OCI-M2 (cell line): ENCODE measurements around the gene DDB1.

ENCODE experiments used
- DNase-seq: peaks from one replicate; lab custom pipeline; 2025; ENCODE audit not compliant: unreplicated experiment; lab: John Stamatoyannopoulos, UW

Gene DDB1

DNA sequence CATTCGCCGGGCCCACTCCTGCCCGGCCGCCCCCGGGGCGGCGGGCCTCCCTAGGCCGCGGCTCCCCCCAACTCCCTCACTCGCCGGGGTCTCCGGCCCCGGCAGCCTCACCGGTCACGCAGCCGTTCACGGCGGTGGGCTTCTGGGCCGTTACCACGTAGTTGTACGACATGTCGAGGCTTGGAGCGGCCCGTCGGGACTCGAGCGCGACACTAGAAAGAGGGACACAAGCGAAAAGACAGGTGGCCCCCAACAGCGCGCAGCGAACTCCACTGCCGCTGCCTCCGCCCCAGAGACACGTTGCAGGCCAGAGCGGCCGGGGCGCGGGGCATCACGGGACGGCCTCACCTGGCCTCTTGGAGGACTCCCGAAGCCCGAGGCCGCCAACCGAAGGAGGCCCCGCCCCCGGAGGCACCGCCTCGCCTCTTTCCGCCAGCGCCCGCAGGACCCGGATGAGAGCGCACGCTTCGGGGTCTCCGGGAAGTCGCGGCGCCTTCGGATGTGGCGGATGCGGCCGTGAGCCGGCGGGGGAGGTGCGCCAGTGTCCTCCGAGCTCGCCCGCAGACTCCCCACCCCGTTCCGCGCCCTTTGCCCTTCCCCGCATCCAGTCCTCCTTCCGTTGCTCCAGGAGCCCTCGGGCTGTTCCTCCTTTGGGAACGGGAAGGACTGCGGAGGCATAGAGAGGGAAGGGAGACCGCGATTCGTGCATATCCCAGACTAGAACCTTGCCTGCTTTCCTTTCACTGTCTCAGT, at the start of gene DDB1, which contains the start of gene TKFC:
Gene DDB1, minus strand, starts transcription at position 309 of the 753 bp plus-strand sequence. Its CDS starts 137 bp downstream, at position 172.
Gene TKFC, plus strand, starts transcription at position 432 of the 753 bp plus-strand sequence. CDS start 1,501 bp downstream, outside the sequence.
- peak; percentile 24 for DNase-seq

- DNase-seq, result no peak
Observed at GRCh38 chr11:61380884-61381283, 48.0 kb upstream of the DDB1 start.

DNA sequence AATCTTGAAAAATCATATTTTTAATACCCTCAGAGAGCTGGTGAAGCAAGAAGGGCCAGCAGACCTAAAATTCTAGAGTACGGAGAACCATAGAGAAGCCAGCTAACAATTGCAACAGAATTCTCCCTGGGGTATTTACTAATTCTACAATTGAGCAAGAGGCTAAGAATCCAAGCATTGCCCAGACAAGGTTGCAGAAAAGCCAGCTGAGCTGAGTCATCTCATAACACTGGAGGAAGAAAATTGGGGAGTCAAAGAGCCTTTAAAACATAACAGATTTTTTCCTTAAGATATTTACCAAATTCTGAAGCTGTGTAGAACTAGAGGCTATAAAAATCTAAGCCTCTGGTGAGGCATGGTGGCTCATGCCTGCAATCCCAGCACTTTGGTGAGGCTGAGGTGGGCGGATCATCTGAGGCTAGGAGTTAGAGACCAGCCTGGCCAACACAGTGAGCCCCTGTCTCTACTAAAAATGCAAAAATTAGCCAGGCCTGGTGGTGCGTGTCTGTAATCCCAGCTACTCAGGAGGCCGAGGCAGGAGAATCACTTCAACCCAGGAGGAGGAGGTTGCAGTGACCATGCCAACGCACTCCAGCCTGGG, 45.9 kb upstream of the DDB1 start:
- DNase-seq, result no peak

GRCh38 chr11:61377461-61378160, 44.7 kb upstream of the DDB1 start:
- no peak for DNase-seq

GRCh38 chr11:61375761-61376108, 42.8 kb upstream of the DDB1 start:
- no peak for DNase-seq

DNA sequence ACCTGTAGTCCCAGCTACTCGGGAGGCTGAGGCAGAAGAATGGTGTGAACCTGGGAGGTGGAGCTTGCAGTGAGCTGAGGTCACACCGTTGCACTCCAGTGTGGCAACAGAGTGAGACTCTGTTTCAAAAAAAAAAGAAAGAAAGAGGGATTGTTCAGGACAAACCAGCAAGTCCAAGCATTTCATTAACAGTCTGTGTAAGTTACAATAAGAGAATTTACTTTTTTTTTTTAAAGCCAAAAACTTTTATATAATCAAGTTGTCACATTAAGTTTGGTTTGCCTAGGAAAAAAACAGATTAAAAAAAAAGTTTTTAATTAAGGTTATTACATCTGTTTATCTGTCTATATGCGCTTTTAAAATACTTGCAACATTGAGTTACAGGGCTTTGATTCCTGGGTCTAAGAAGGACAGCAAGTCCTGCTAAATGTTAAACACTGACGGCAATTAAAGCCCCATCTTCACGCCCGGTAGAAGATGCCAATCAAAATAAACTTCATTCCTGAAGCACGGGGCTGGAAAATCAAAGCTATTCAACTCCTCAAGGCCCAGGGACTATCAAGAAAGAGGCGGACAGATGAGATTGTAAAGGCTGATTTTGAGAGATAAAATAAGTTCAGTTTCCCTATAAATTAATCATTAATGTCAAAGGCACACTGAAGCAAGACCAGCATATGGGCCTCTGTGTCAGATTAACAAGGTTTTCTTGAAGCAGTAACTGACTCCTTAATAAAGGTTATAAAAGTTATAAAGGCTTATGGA, 39.9 kb upstream of the DDB1 start:
- no peak for DNase-seq

GRCh38 chr11:61370349-61371005, 37.6 kb upstream of the DDB1 start:
- no peak for DNase-seq

DNA sequence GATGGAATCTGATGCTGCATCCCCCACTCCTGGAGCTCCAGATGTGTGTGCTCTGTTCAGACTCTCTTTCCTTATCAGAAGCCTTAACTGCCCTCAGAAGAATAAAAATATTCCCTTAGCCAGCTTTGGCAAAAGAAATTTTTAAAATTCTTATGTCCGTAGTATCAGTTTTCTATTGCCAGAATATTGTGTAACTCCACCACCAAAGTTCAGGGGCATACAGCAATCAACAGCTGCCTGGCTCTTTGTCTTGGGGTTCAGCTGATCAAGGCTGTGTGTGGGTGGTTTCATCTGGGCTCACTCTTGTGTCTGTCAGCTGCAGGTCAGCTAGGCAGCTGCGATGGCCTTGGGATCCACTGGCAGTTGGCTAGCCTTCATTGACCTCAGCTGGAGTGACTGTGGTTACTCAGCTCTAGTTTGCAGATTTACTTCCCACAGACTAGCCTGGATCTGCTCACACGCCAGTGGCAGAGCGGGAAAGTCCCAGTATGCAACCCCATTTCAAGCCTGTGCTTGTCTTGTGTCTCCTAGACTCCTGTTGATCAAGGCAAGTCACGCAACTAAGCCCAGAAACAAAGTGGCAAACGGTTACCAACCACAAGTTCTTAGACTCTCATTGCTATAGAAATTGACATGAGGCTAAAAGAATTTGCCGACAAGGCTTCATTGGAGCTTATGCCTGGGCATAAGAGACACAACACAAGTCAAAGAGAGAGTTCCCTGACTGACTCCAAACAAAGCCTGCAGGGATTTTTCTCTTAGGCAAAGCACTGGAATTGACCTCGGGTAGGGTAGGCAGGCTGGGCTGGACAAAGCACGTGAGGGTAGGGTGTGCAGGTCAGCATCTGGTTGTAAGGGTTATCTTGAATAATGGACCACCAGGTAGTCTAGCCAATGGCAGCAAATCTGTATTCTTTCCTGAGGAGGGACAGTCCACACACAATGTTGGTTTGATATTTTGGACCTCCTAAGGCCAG, 36.8 kb upstream of the DDB1 start:
- DNase-seq, result no peak

- no peak for DNase-seq
Observed at GRCh38 chr11:61368646-61369045, 35.7 kb upstream of the DDB1 start.

GRCh38 chr11:61367406-61367805, 34.5 kb upstream of the DDB1 start:
- DNase-seq, result no peak

- no peak for DNase-seq
Observed at GRCh38 chr11:61364012-61364675, 31.2 kb upstream of the DDB1 start.

DNA sequence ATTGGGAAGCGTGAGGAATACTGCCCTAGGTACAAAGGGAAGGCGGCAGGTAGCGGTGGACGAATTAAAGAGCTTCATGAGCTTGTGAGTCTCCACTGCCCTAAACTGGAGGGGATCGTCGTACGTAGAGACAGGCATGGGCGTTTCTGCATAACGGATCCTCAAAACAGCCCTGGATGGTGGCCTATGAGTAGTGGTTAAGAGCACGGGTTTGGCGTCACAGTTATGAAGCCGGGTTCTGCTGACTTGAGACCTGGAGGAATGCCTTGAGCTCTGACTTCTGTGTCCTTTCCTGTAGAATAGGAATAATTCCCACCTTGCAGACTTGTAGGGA, 29.6 kb upstream of the DDB1 start:
- no peak for DNase-seq

DNA sequence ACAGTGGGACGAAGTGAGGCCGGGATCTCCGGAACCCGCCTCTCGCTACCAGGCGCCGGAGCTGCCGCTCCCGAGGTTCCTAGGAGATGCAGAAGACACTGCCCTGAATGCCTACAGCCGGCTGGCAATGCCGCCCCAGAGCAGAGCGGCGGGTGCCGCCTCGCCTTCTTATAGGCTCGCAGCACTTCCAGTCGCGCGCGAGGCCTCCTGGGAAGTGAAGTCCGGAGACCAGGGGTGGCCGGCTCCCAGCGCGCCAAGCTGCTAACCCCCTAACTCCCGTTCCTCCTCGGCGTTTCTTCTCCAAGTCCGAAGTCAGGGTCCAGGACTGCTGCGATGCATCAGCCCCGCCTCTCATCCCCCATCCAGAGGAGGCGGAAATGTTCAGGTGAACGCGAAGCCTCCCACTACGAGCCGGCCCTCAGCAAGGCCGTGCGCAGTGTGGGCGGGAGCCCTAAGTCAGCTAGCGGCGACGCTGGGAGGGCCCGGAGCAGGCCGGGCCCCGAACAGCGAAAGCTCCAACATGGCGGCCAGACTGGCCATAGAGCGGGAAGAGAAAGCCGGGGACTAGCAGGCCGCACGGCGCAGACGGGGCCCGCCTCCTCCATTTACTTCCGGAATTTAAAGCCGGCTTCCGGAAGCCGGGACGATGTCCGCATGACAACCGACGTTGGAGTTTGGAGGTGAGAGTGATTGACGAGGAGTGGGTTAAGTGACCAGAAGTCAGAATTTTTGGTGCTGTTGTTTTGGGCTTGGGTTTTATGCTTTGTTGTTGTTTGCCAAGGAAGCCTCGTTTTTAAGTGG, 29.0 kb upstream of the DDB1 start, which contains the start of the genes CYB561A3 and TMEM138:
Gene CYB561A3, minus strand, starts transcription at position 142 of the 801 bp plus-strand sequence. CDS start 5,169 bp downstream, outside the sequence.
Gene TMEM138, plus strand, starts transcription at position 634 of the 801 bp plus-strand sequence. CDS start 2,017 bp downstream, outside the sequence.
- DNase-seq, result peak; percentile 63

GRCh38 chr11:61361237-61361740, 28.4 kb upstream of the DDB1 start:
- DNase-seq, result no peak

- no peak for DNase-seq
Observed at GRCh38 chr11:61359516-61359915, 26.6 kb upstream of the DDB1 start.

GRCh38 chr11:61358566-61358965, 25.7 kb upstream of the DDB1 start:
- no peak for DNase-seq

- no peak for DNase-seq
Observed at GRCh38 chr11:61357894-61358239, 25.0 kb upstream of the DDB1 start.
